H9 (cell line): Measurements from ENCODE around the gene YJU2. TPM values are rescaled to one million over a fixed set of nuclear protein-coding genes. Genes with fewer than 3 reads are reported as not detected.
"Not testable (repeated sequence)": the region's sequence is repeated elsewhere in the genome, so short reads cannot be mapped to it uniquely, and the experiment has no call there.

ENCODE experiments used
- DNase-seq: peaks from one replicate; pipeline ENCODE4 v3.0.0-alpha.2; 2017
- H2AFZ ChIP-seq: one replicate; pipeline ENCODE4 v1.6.1; 2013; ENCODE audit warnings: mild to moderate bottlenecking, low read length, control low read depth, moderate library complexity
- H2AK5ac ChIP-seq: 2 replicates; pipeline ENCODE4 v1.6.1; 2013; ENCODE audit warnings: low read length, control low read depth, mixed read lengths; ENCODE audit not compliant: insufficient read length
- H2BK120ac ChIP-seq: one replicate; pipeline ENCODE4 v1.6.1; 2013; ENCODE audit warnings: low read depth, mild to moderate bottlenecking, low read length, control low read depth, inconsistent platforms; ENCODE audit not compliant: poor library complexity, severe bottlenecking
- H2BK12ac ChIP-seq: 2 replicates; pipeline ENCODE4 v1.6.1; 2013; ENCODE audit warnings: low read length, control low read depth, mixed read lengths, low read depth; ENCODE audit not compliant: insufficient read length
- H2BK15ac ChIP-seq: 2 replicates; pipeline ENCODE4 v1.6.1; 2013; ENCODE audit warnings: low read depth, low read length, control low read depth
- H2BK20ac ChIP-seq: one replicate; pipeline ENCODE4 v1.6.1; 2013; ENCODE audit warnings: low read depth, mild to moderate bottlenecking, low read length, control low read depth, inconsistent platforms; ENCODE audit not compliant: poor library complexity, severe bottlenecking
- H2BK5ac ChIP-seq: 2 replicates; pipeline ENCODE4 v1.6.1; 2013; ENCODE audit warnings: low read length, control low read depth, mixed read lengths; ENCODE audit not compliant: insufficient read length
- H3K14ac ChIP-seq: 2 replicates; pipeline ENCODE4 v1.6.1; 2013; ENCODE audit warnings: low read length, control low read depth; ENCODE audit not compliant: insufficient read depth
- H3K18ac ChIP-seq: 2 replicates; pipeline ENCODE4 v1.6.1; 2013; ENCODE audit warnings: low read depth, mild to moderate bottlenecking, mixed read lengths, low read length, control low read depth; ENCODE audit not compliant: insufficient read length
- H3K23ac ChIP-seq: 2 replicates; pipeline ENCODE4 v1.6.1; 2013; ENCODE audit warnings: low read length, control low read depth, mixed read lengths, low read depth; ENCODE audit not compliant: insufficient read length
- H3K23me2 ChIP-seq: 2 replicates; pipeline ENCODE4 v1.6.1; 2013; ENCODE audit warnings: low read depth, mild to moderate bottlenecking, mixed read lengths, low read length, control low read depth; ENCODE audit not compliant: insufficient read length, poor library complexity, severe bottlenecking
- H3K27ac ChIP-seq: 2 replicates; pipeline ENCODE4 v1.5.1; 2013; ENCODE audit warnings: low read length, control low read depth, mixed read lengths, low read depth; ENCODE audit not compliant: insufficient read length
- H3K27me3 ChIP-seq: 2 replicates; pipeline ENCODE4 v1.6.1; 2013; ENCODE audit warnings: low read length, control low read depth, inconsistent platforms; ENCODE audit not compliant: insufficient read depth
- H3K4ac ChIP-seq: 2 replicates; pipeline ENCODE4 v1.6.1; 2013; ENCODE audit warnings: low read depth, mild to moderate bottlenecking, control low read depth, inconsistent platforms, low read length, moderate library complexity
- H3K4me1 ChIP-seq: 2 replicates; pipeline ENCODE4 v1.6.1; 2013; ENCODE audit warnings: low read length, control low read depth, inconsistent platforms; ENCODE audit not compliant: insufficient read depth
- H3K4me2 ChIP-seq: 2 replicates; pipeline ENCODE4 v1.6.1; 2013; ENCODE audit warnings: low read length, control low read depth, mixed read lengths; ENCODE audit not compliant: insufficient read length, insufficient read depth
- H3K56ac ChIP-seq: 2 replicates; pipeline ENCODE4 v1.6.1; 2013; ENCODE audit warnings: low read depth, mild to moderate bottlenecking, mixed read lengths, low read length, control low read depth; ENCODE audit not compliant: insufficient read length
- H3K79me1 ChIP-seq: 2 replicates; pipeline ENCODE4 v1.6.1; 2013; ENCODE audit warnings: low read depth, mild to moderate bottlenecking, moderate library complexity, low read length, control low read depth, inconsistent platforms; ENCODE audit not compliant: insufficient read depth, poor library complexity, severe bottlenecking
- H3K79me2 ChIP-seq: 2 replicates; pipeline ENCODE4 v1.6.1; 2013; ENCODE audit warnings: low read length, control low read depth, inconsistent platforms; ENCODE audit not compliant: insufficient read depth
- H3K9ac ChIP-seq: 2 replicates; pipeline ENCODE4 v1.6.1; 2013; ENCODE audit warnings: low read length, control low read depth, mixed read lengths; ENCODE audit not compliant: insufficient read length; ENCODE audit errors: extremely low read depth
- H3K9me3 ChIP-seq: one replicate; pipeline ENCODE4 v1.6.1; 2013; ENCODE audit warnings: low read depth, low read length, inconsistent platforms; ENCODE audit not compliant: control insufficient read depth
- H3T11ph ChIP-seq: one replicate; pipeline ENCODE4 v1.6.1; 2013; ENCODE audit warnings: mild to moderate bottlenecking, low read length, control low read depth, inconsistent platforms
- H4K20me1 ChIP-seq: one replicate; pipeline ENCODE4 v1.6.1; 2013; ENCODE audit not compliant: control insufficient read depth, insufficient read length, insufficient read depth
- H4K5ac ChIP-seq: 2 replicates; pipeline ENCODE4 v1.6.1; 2013; ENCODE audit warnings: low read depth, mild to moderate bottlenecking, mixed read lengths, low read length, control low read depth; ENCODE audit not compliant: insufficient read length
- H4K8ac ChIP-seq: replicated peaks from 2 replicates; pipeline ENCODE4 v1.6.1; 2013; ENCODE audit warnings: low read length, control low read depth, mixed read lengths, low read depth; ENCODE audit not compliant: insufficient read length
- H4K91ac ChIP-seq: 2 replicates; pipeline ENCODE4 v1.6.1; 2013; ENCODE audit warnings: low read depth, mild to moderate bottlenecking, moderate library complexity, mixed read lengths, low read length, control low read depth; ENCODE audit not compliant: insufficient read length
- H3K27ac Mint-ChIP-seq, 3 experiments: 2 replicates in 2 of 3; 3 replicates in 1 of 3; pipeline ENCODE4 v1.8.0; 2020 to 2021; ENCODE audit warnings: mixed read lengths in 3 of 3, mild to moderate bottlenecking in 1 of 3, moderate library complexity in 1 of 3
- H3K27me3 Mint-ChIP-seq: 2 replicates; pipeline ENCODE4 v1.8.0; 2021; ENCODE audit warnings: low read depth, mild to moderate bottlenecking, moderate library complexity, mixed read lengths
- H3K36me3 Mint-ChIP-seq, 3 experiments: 2 replicates in 2 of 3; 3 replicates in 1 of 3; pipeline ENCODE4 v1.8.0; 2020 to 2021; ENCODE audit warnings: low read depth in 3 of 3, mixed read lengths in 3 of 3; ENCODE audit not compliant: insufficient read depth in 1 of 3
- H3K4me1 Mint-ChIP-seq, 2 experiments: 2 replicates each; pipeline ENCODE4 v1.8.0; 2020; ENCODE audit warnings: mixed read lengths in 2 of 2
- H3K4me3 Mint-ChIP-seq, 2 experiments: 2 replicates in 1 of 2; 3 replicates in 1 of 2; pipeline ENCODE4 v1.8.0; 2020 to 2021; ENCODE audit warnings: mild to moderate bottlenecking in 2 of 2, mixed read lengths in 2 of 2, moderate library complexity in 1 of 2
- H3K9me3 Mint-ChIP-seq, 2 experiments: 2 replicates in 1 of 2; 3 replicates in 1 of 2; pipeline ENCODE4 v1.8.0; 2020; ENCODE audit warnings: mild to moderate bottlenecking in 2 of 2, mixed read lengths in 2 of 2, moderate library complexity in 1 of 2
- CTCF ChIP-seq: fragments of 200-600 bp; sonication (generic); conservative IDR thresholded peaks from 3 replicates; pipeline ENCODE4 v1.8.0; 2021; ENCODE audit warnings: antibody characterized with exemption, mild to moderate bottlenecking
- WGBS: extraction: QIAGEN DNeasy Blood & Tissue Kit; methylation state at CpG from one replicate; pipeline ENCODE4 v1.1.7; 2013; ENCODE audit warnings: missing lambda C conversion rate, low lambda C conversion rate, mixed read lengths; ENCODE audit not compliant: insufficient read length; ENCODE audit errors: extremely low coverage; 5-methylcytosine and 5-hydroxymethylcytosine counted together
- total RNA-seq: library from RNA; stranded (reverse); gene quantifications from 2 replicates; pipeline ENCODE4 v1.2.1, GENCODE V29; 2021

YJU2 gene
- total RNA-seq, 1 experiment from 2014 or later = 31.0 TPM

GRCh38 chr19:4229179-4229931 lies 17.5 kb upstream of the YJU2 start, which contains the start of gene EBI3:
TSS of gene EBI3 (plus strand) at chr19:4229523. CDS start at chr19:4229551, 28 bp downstream.
- no peaks in the 10 kb centered on the region for H3K4me1 ChIP-seq
- peak; percentile 54 for DNase-seq
- H4K8ac ChIP-seq = no peak within 1 kb of the TSS
- peak within 1 kb of the TSS; percentile 6 for H3K4me2 ChIP-seq
- no peaks in the 10 kb centered on the region for H3K27me3 ChIP-seq
- no peak within 1 kb of the TSS for H2BK12ac ChIP-seq
- H3K9ac ChIP-seq = no peak within 1 kb of the TSS
- H4K91ac ChIP-seq = no peak within 1 kb of the TSS
- H3K23ac ChIP-seq = no peak within 1 kb of the TSS
- H3K27me3 Mint-ChIP-seq = peaks cover 8% of the 10 kb centered on the region
- no peak within 1 kb of the TSS for H2AFZ ChIP-seq
- H3K56ac ChIP-seq = no peak within 1 kb of the TSS
- no peaks in the 10 kb centered on the region for H3K79me1 ChIP-seq
- no CpG with 5 or more reads among the region's 19 CpGs for WGBS
- H3K79me2 ChIP-seq = no peaks in the 10 kb centered on the region
- peaks cover 0 to 4% (median 0%) of the 10 kb centered on the region in 3 experiments; a peak in 2 of 7 replicates for H3K36me3 Mint-ChIP-seq
- H3K27ac Mint-ChIP-seq = peak within 1 kb of the TSS in 1 of 3 experiments; percentile 53; a peak in 1 of 7 replicates
- TF ChIP-seq CTCF = no peak
- H3K4ac ChIP-seq = no peak within 1 kb of the TSS
- H2BK5ac ChIP-seq = no peak within 1 kb of the TSS
- no peak within 1 kb of the TSS for H2BK20ac ChIP-seq
- H3K23me2 ChIP-seq = peaks cover 3% of the 10 kb centered on the region
- H3T11ph ChIP-seq = no peak within 1 kb of the TSS
- H2AK5ac ChIP-seq = no peak within 1 kb of the TSS
- no peak within 1 kb of the TSS for H3K4me3 Mint-ChIP-seq
- no peak within 1 kb of the TSS for H3K27ac ChIP-seq
- H3K14ac ChIP-seq = no peak within 1 kb of the TSS; the same call in 1 of the 2 replicates
- H2BK15ac ChIP-seq = no peak within 1 kb of the TSS
- H3K4me1 Mint-ChIP-seq = peaks cover 0 to 2% of the 10 kb centered on the region in 2 experiments; a peak in 1 of 4 replicates
- peaks cover 3% of the 10 kb centered on the region for H4K20me1 ChIP-seq
- no peak within 1 kb of the TSS for H3K18ac ChIP-seq
- no peak within 1 kb of the TSS for H4K5ac ChIP-seq
- H3K9me3 Mint-ChIP-seq = peaks cover 1 to 5% of the 10 kb centered on the region in 2 experiments; a peak in 2 of 5 replicates
- no peak within 1 kb of the TSS for H2BK120ac ChIP-seq
- no peaks in the 10 kb centered on the region for H3K9me3 ChIP-seq

GRCh38 chr19:4230237-4230636 lies 16.6 kb upstream of the YJU2 start:
- H2BK120ac ChIP-seq, H3K4me3 Mint-ChIP-seq, H3K4ac ChIP-seq: not testable (repeated sequence)

More at GRCh38 chr19:4230237-4230636, 16.6 kb upstream of the YJU2 start:
- H3K23me2 ChIP-seq, H3K27me3 Mint-ChIP-seq, H3K4me1 ChIP-seq, H4K5ac ChIP-seq, H3T11ph ChIP-seq, H3K79me1 ChIP-seq, H3K27ac ChIP-seq, H3K9me3 Mint-ChIP-seq, H3K56ac ChIP-seq, H2AK5ac ChIP-seq, H3K9me3 ChIP-seq, H3K23ac ChIP-seq, H3K27ac Mint-ChIP-seq, H3K9ac ChIP-seq, H3K27me3 ChIP-seq, H3K36me3 Mint-ChIP-seq, H2BK5ac ChIP-seq, H3K4me1 Mint-ChIP-seq, H2BK20ac ChIP-seq, H2BK15ac ChIP-seq, H3K4me2 ChIP-seq, H3K18ac ChIP-seq, DNase-seq, H3K14ac ChIP-seq, H2BK12ac ChIP-seq, H2AFZ ChIP-seq, H4K20me1 ChIP-seq, H4K8ac ChIP-seq, H4K91ac ChIP-seq, H3K79me2 ChIP-seq: not testable (repeated sequence)
- no CpG with 5 or more reads among the region's 6 CpGs for WGBS
